T-helper 17 cell (primary cell): Measurements from ENCODE around the gene CNR1. TPM values are rescaled to one million over a fixed set of nuclear protein-coding genes. Genes with fewer than 3 reads are reported as not detected.

Experiments used
- ATAC-seq: fragments of 150-1000 bp; cut with Tn5 transposase; 2 replicates; pipeline ENCODE4 v1.10.0; 2021; ENCODE audit warnings: mild to moderate bottlenecking, moderate library complexity
- DNase-seq, 3 donors: peaks; one replicate each; pipeline versions ENCODE4 v3.0.0 to v3.0.0-alpha.2; 2020 to 2021
- H3K9me3 ChIP-seq: one replicate; pipeline ENCODE4 v1.7.0; 2013; ENCODE audit warnings: low read length, mild to moderate bottlenecking; ENCODE audit not compliant: control insufficient read depth, poor library complexity, severe bottlenecking
- H3K27ac Mint-ChIP-seq: one replicate; pipeline ENCODE4 v1.8.0; 2022; ENCODE audit warnings: mild to moderate bottlenecking, moderate library complexity, mixed read lengths
- H3K27me3 Mint-ChIP-seq: one replicate; pipeline ENCODE4 v1.8.0; 2022; ENCODE audit warnings: mixed read lengths
- H3K36me3 Mint-ChIP-seq: one replicate; pipeline ENCODE4 v1.8.0; 2022; ENCODE audit warnings: low read depth, mixed read lengths
- H3K4me1 Mint-ChIP-seq: one replicate; pipeline ENCODE4 v1.8.0; 2022; ENCODE audit warnings: mild to moderate bottlenecking, mixed read lengths
- H3K4me3 Mint-ChIP-seq: one replicate; pipeline ENCODE4 v1.8.0; 2022; ENCODE audit warnings: mild to moderate bottlenecking, moderate library complexity, mixed read lengths
- total RNA-seq, 4 donors: library from RNA in 2 of 4; stranded (reverse) in 2 of 4; gene quantifications; one replicate each; pipeline ENCODE4 v1.2.3 and lab custom pipeline; 2022 to 2026

The CNR1 gene
- total RNA-seq, 2 donors from 2014 or later, result 0.07 TPM; not detected in 1

- peaks cover 4% of the 10 kb centered on the region for H3K36me3 Mint-ChIP-seq
- H3K27me3 Mint-ChIP-seq, result peaks cover 75% of the 10 kb centered on the region
Observed at GRCh38 chr6:88166493-88167351, 575 bp upstream of the CNR1 start.

GRCh38 chr6:88165087-88165843 lies 882 bp downstream of the CNR1 start:
- Mint-ChIP-seq H3K27me3 (peaks cover 65% of the 10 kb centered on the region), H3K27ac (no peak overlapping the region), H3K4me1 (peaks cover 12% of the 10 kb centered on the region), H3K36me3 (peaks cover 4% of the 10 kb centered on the region), H3K4me3 (peak overlapping the region; percentile 86)
- ATAC-seq, result no peak
- DNase-seq, result no peak
- H3K9me3 ChIP-seq, result no peaks in the 10 kb centered on the region

More at GRCh38 chr6:88166493-88167351, 575 bp upstream of the CNR1 start:
- Mint-ChIP-seq H3K27ac (no peak overlapping the region), H3K4me1 (peaks cover 12% of the 10 kb centered on the region), H3K4me3 (peak overlapping the region; percentile 88)
- no peaks in the 10 kb centered on the region for H3K9me3 ChIP-seq
- ATAC-seq (peak; percentile 32), DNase-seq (no peak)

- Mint-ChIP-seq H3K27me3 (peaks cover 53% of the 10 kb centered on the region), H3K4me3 (no peak overlapping the region), H3K36me3 (peaks cover 4% of the 10 kb centered on the region), H3K27ac (no peak overlapping the region), H3K4me1 (peaks cover 12% of the 10 kb centered on the region)
- ATAC-seq (no peak), DNase-seq (no peak)
- H3K9me3 ChIP-seq, result no peaks in the 10 kb centered on the region
Observed at GRCh38 chr6:88164061-88164460, 2.1 kb downstream of the CNR1 start.

- DNase-seq (no peak), ATAC-seq (no peak)
- Mint-ChIP-seq H3K27ac (no peak overlapping the region), H3K27me3 (peaks cover 50% of the 10 kb centered on the region), H3K4me3 (no peak overlapping the region), H3K36me3 (peaks cover 4% of the 10 kb centered on the region), H3K4me1 (peaks cover 12% of the 10 kb centered on the region)
- no peaks in the 10 kb centered on the region for H3K9me3 ChIP-seq
Observed at GRCh38 chr6:88163616-88164015, 2.5 kb downstream of the CNR1 start.

- DNase-seq, result no peak
Observed at GRCh38 chr6:88161940-88162339, 4.2 kb downstream of the CNR1 start.

GRCh38 chr6:88157106-88157505 lies 9.0 kb downstream of the CNR1 start:
- Mint-ChIP-seq H3K27ac (no peak overlapping the region), H3K36me3 (no peaks in the 10 kb centered on the region), H3K27me3 (peaks cover 20% of the 10 kb centered on the region), H3K4me1 (no peaks in the 10 kb centered on the region), H3K4me3 (no peak overlapping the region)
- no peak for DNase-seq
- no peaks in the 10 kb centered on the region for H3K9me3 ChIP-seq
- no peak for ATAC-seq

More at GRCh38 chr6:88161940-88162339, 4.2 kb downstream of the CNR1 start:
- ATAC-seq, result no peak
- no peaks in the 10 kb centered on the region for H3K9me3 ChIP-seq
- Mint-ChIP-seq H3K36me3 (peaks cover 2% of the 10 kb centered on the region), H3K4me3 (no peak overlapping the region), H3K27ac (no peak overlapping the region), H3K4me1 (peaks cover 7% of the 10 kb centered on the region), H3K27me3 (peaks cover 43% of the 10 kb centered on the region)

GRCh38 chr6:88145298-88145963 lies 20.7 kb downstream of the CNR1 start:
- H3K4me1 Mint-ChIP-seq, result peaks cover 4% of the 10 kb centered on the region
- H3K9me3 ChIP-seq, result no peaks in the 10 kb centered on the region
- H3K27ac Mint-ChIP-seq, result no peak overlapping the region
- no peaks in the 10 kb centered on the region for H3K36me3 Mint-ChIP-seq
- DNase-seq, result no peak
- no peak overlapping the region for H3K4me3 Mint-ChIP-seq
- ATAC-seq, result no peak
- H3K27me3 Mint-ChIP-seq, result peaks cover 52% of the 10 kb centered on the region

GRCh38 chr6:88144637-88145297 lies 21.4 kb downstream of the CNR1 start:
- Mint-ChIP-seq H3K4me3 (no peak overlapping the region), H3K27ac (no peak overlapping the region), H3K27me3 (peaks cover 45% of the 10 kb centered on the region), H3K36me3 (no peaks in the 10 kb centered on the region), H3K4me1 (peaks cover 4% of the 10 kb centered on the region)
- ATAC-seq (no peak), DNase-seq (no peak)
- no peaks in the 10 kb centered on the region for H3K9me3 ChIP-seq

- peaks cover 4% of the 10 kb centered on the region for H3K4me1 Mint-ChIP-seq
- no peak overlapping the region for H3K4me3 Mint-ChIP-seq
- H3K27ac Mint-ChIP-seq, result no peak overlapping the region
- ATAC-seq, result no peak
- H3K27me3 Mint-ChIP-seq, result peaks cover 34% of the 10 kb centered on the region
- H3K36me3 Mint-ChIP-seq, result no peaks in the 10 kb centered on the region
- DNase-seq, result no peak
- no peaks in the 10 kb centered on the region for H3K9me3 ChIP-seq
Observed at GRCh38 chr6:88143421-88144157, 22.6 kb downstream of the CNR1 start.

GRCh38 chr6:88142297-88142668 lies 23.9 kb downstream of the CNR1 start:
- Mint-ChIP-seq H3K36me3 (no peaks in the 10 kb centered on the region), H3K4me1 (peaks cover 2% of the 10 kb centered on the region), H3K27me3 (peaks cover 21% of the 10 kb centered on the region), H3K27ac (no peak overlapping the region), H3K4me3 (no peak overlapping the region)
- H3K9me3 ChIP-seq, result no peaks in the 10 kb centered on the region
- ATAC-seq (no peak), DNase-seq (no peak)

- Mint-ChIP-seq H3K27me3 (peaks cover 21% of the 10 kb centered on the region), H3K27ac (no peak overlapping the region), H3K4me3 (no peak overlapping the region), H3K36me3 (no peaks in the 10 kb centered on the region), H3K4me1 (peaks cover 2% of the 10 kb centered on the region)
- no peaks in the 10 kb centered on the region for H3K9me3 ChIP-seq
- ATAC-seq, result peak; percentile 84
- no peak for DNase-seq
Observed at GRCh38 chr6:88141561-88142296, 24.4 kb downstream of the CNR1 start.

- Mint-ChIP-seq H3K27me3 (peaks cover 29% of the 10 kb centered on the region), H3K4me3 (no peak overlapping the region), H3K4me1 (peaks cover 2% of the 10 kb centered on the region), H3K36me3 (no peaks in the 10 kb centered on the region), H3K27ac (no peak overlapping the region)
- no peaks in the 10 kb centered on the region for H3K9me3 ChIP-seq
- DNase-seq (no peak), ATAC-seq (no peak)
Observed at GRCh38 chr6:88137915-88138314, 28.2 kb downstream of the CNR1 start.
